ENCODE results near the gene PKLR. TPM values are rescaled to one million over a fixed set of nuclear protein-coding genes. Genes with fewer than 3 reads are reported as not detected.

PKLR gene
- total RNA-seq, 1 experiment from 2014 or later, result not detected

DNA sequence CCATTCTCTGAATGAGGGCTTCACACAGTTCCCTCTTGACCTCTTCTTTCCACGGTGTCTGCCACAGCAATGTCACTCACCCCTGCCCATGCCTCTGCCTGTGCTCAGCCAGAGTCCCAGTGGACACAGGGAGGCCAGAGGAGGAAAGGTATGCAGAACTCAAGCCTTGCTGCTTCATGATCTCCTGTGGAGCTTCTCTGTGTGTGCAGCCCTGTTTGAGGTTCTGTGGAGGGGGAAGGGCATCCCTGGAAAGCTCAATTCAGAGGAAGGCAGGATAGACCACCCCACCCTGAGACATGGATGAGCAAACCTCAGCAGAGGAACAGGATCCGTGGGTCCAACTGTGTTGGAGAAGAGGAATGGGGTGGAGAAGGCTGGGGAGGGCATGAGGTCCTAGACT, 22.0 kb downstream of the PKLR start:
- Histone ChIP-seq H3K4me2 (ENCODE audit: insufficient read depth, insufficient read length, low read length) (no peak overlapping the region), H3K18ac (ENCODE audit: insufficient read length, low read depth, low read length) (no peak overlapping the region), H3K9me3 (ENCODE audit: control insufficient read depth, low read depth, low read length) (no peaks in the 10 kb centered on the region), H3K14ac (ENCODE audit: insufficient read depth, low read length) (no peak overlapping the region), H2BK120ac (ENCODE audit: low read depth, low read length, poor library complexity, severe bottlenecking) (no peak overlapping the region), H4K20me1 (ENCODE audit: control insufficient read depth, insufficient read depth, insufficient read length) (no peaks in the 10 kb centered on the region), H3K9ac (ENCODE audit: extremely low read depth, insufficient read length, low read length) (no peak overlapping the region), H3T11ph (ENCODE audit: low read length) (no peak overlapping the region), H2BK5ac (ENCODE audit: insufficient read length, low read length) (no peak overlapping the region), H4K91ac (ENCODE audit: insufficient read length, low read depth, low read length) (no peak overlapping the region), H2BK20ac (ENCODE audit: low read depth, low read length, poor library complexity, severe bottlenecking) (no peak overlapping the region), H3K79me2 (ENCODE audit: insufficient read depth, low read length) (no peaks in the 10 kb centered on the region), H3K4ac (ENCODE audit: low read depth, low read length) (no peak overlapping the region), H4K8ac (replicated peaks; ENCODE audit: insufficient read length, low read depth, low read length) (no peak overlapping the region), H3K79me1 (ENCODE audit: insufficient read depth, low read depth, low read length, poor library complexity, severe bottlenecking) (no peaks in the 10 kb centered on the region), H2BK12ac (ENCODE audit: insufficient read length, low read depth, low read length) (no peak overlapping the region), H2AFZ (ENCODE audit: low read length) (no peak overlapping the region), H3K23me2 (ENCODE audit: insufficient read length, low read depth, low read length, poor library complexity, severe bottlenecking) (peaks cover 12% of the 10 kb centered on the region), H2AK5ac (ENCODE audit: insufficient read length, low read length) (no peak overlapping the region), H4K5ac (ENCODE audit: insufficient read length, low read depth, low read length) (no peak overlapping the region), H3K27ac (ENCODE audit: insufficient read length, low read depth, low read length) (no peak overlapping the region), H3K27me3 (ENCODE audit: insufficient read depth, low read length) (no peaks in the 10 kb centered on the region), H3K56ac (ENCODE audit: insufficient read length, low read depth, low read length) (no peak overlapping the region), H2BK15ac (ENCODE audit: low read depth, low read length) (no peak overlapping the region), H3K4me1 (ENCODE audit: insufficient read depth, low read length) (peaks cover 6% of the 10 kb centered on the region; the same call in 1 of the 2 replicates), H3K23ac (ENCODE audit: insufficient read length, low read depth, low read length) (no peak overlapping the region)
- Mint-ChIP-seq H3K27ac (peak overlapping the region in 1 of 3 experiments; percentile 32; a peak in 1 of 7 replicates), H3K36me3 (ENCODE audit: insufficient read depth in 1 of 3, low read depth in 3 of 3) (peaks cover 1 to 10% (median 4%) of the 10 kb centered on the region in 3 experiments; a peak in 5 of 7 replicates), H3K27me3 (ENCODE audit: low read depth) (peaks cover 4% of the 10 kb centered on the region; the same call in 1 of the 2 replicates), H3K9me3 (no peaks in the 10 kb centered on the region), H3K4me1 (peaks cover 23 to 25% of the 10 kb centered on the region in 2 experiments), H3K4me3 (peak overlapping the region in 1 of 2 experiments; percentile 36; a peak in 3 of 5 replicates)
- DNase-seq, result peak; percentile 29
- TF ChIP-seq, protein P1, sequence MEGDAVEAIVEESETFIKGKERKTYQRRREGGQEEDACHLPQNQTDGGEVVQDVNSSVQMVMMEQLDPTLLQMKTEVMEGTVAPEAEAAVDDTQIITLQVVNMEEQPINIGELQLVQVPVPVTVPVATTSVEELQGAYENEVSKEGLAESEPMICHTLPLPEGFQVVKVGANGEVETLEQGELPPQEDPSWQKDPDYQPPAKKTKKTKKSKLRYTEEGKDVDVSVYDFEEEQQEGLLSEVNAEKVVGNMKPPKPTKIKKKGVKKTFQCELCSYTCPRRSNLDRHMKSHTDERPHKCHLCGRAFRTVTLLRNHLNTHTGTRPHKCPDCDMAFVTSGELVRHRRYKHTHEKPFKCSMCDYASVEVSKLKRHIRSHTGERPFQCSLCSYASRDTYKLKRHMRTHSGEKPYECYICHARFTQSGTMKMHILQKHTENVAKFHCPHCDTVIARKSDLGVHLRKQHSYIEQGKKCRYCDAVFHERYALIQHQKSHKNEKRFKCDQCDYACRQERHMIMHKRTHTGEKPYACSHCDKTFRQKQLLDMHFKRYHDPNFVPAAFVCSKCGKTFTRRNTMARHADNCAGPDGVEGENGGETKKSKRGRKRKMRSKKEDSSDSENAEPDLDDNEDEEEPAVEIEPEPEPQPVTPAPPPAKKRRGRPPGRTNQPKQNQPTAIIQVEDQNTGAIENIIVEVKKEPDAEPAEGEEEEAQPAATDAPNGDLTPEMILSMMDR (conservative IDR thresholded peaks at IDR 0.05), result no peak
- no CpG with 5 or more reads among the region's 2 CpGs for WGBS (ENCODE audit: extremely low coverage, insufficient read length, low lambda C conversion rate)
